ENCODE results near the gene ZNF808. TPM values are rescaled to one million over a fixed set of nuclear protein-coding genes. Genes with fewer than 3 reads are reported as not detected.
A peak's percentile ranks its signal among the peaks of the same experiment; 100 is the strongest.
"Not testable (repeated sequence)": the region's sequence is repeated elsewhere in the genome, so short reads cannot be mapped to it uniquely, and the experiment has no call there.

ZNF808 gene
- total RNA-seq, 1 experiment from 2014 or later: 19.8 TPM

GRCh38 chr19:52590728-52591127 is 63.3 kb downstream of the ZNF808 start:
- H3K9me3 ChIP-seq: peaks cover 22% of the 10 kb centered on the region
- H3K27me3 ChIP-seq (replicated peaks; ENCODE audit: control insufficient read depth, insufficient read depth, low read length): no peaks in the 10 kb centered on the region
- DNase-seq: no peak
- Mint-ChIP-seq H3K4me1 (ENCODE audit: low read depth, unreplicated experiment) (no peaks in the 10 kb centered on the region), H3K9me3 (ENCODE audit: unreplicated experiment) (peaks cover 1% of the 10 kb centered on the region), H3K27me3 (ENCODE audit: insufficient read depth, unreplicated experiment) (no peaks in the 10 kb centered on the region), H3K27ac (ENCODE audit: unreplicated experiment) (no peak overlapping the region), H3K36me3 (ENCODE audit: insufficient read depth, unreplicated experiment) (peaks cover 44% of the 10 kb centered on the region), H3K4me3 (ENCODE audit: unreplicated experiment) (no peak overlapping the region)
- no peak overlapping the region for H3K4me3 ChIP-seq (ENCODE audit: low read depth, low read length)
- POLR2A ChIA-PET: no interaction called here
- CTCF ChIA-PET: no interaction called here
- H3K36me3 ChIP-seq (ENCODE audit: control insufficient read depth, insufficient read depth, low read length): no peaks in the 10 kb centered on the region; the same call in 1 of the 2 replicates
- BruUV-seq (replicated peaks): no TSS peak
- no peak for TF ChIP-seq CTCF (IDR thresholded peaks at IDR 0.05; ENCODE audit: insufficient read depth in 1 of 2, low read depth in 1 of 2, low read length in 1 of 2, severe bottlenecking in 1 of 2, unreplicated experiment in 1 of 2)
- no peaks in the 10 kb centered on the region for H3K4me1 ChIP-seq
- intact Hi-C loops (cut with micrococcal nuclease; ENCODE audit: unreplicated experiment): no loop called here

- no peak overlapping the region for H3K4me3 ChIP-seq (ENCODE audit: low read depth, low read length)
- CTCF ChIA-PET: no interaction called here
Measured at GRCh38 chr19:52592301-52592700, 64.8 kb downstream of the ZNF808 start.

GRCh38 chr19:52593441-52593840 is 66.0 kb downstream of the ZNF808 start:
- H3K27me3 ChIP-seq (replicated peaks; ENCODE audit: control insufficient read depth, insufficient read depth, low read length); DNase-seq; H3K4me1 Mint-ChIP-seq (ENCODE audit: low read depth, unreplicated experiment); H3K27me3 Mint-ChIP-seq (ENCODE audit: insufficient read depth, unreplicated experiment); H3K4me3 ChIP-seq (ENCODE audit: low read depth, low read length); H3K27ac Mint-ChIP-seq (ENCODE audit: unreplicated experiment); intact Hi-C loops (cut with micrococcal nuclease; ENCODE audit: unreplicated experiment); H3K36me3 ChIP-seq (ENCODE audit: control insufficient read depth, insufficient read depth, low read length); BruUV-seq (replicated peaks); POLR2A ChIA-PET; CTCF ChIA-PET; H3K4me3 Mint-ChIP-seq (ENCODE audit: unreplicated experiment); H3K4me1 ChIP-seq: not testable (repeated sequence)
- H3K9me3 ChIP-seq: peaks cover 40% of the 10 kb centered on the region
- Mint-ChIP-seq H3K9me3 (ENCODE audit: unreplicated experiment) (peaks cover 20% of the 10 kb centered on the region), H3K36me3 (ENCODE audit: insufficient read depth, unreplicated experiment) (peaks cover 60% of the 10 kb centered on the region)

More at GRCh38 chr19:52592301-52592700, 64.8 kb downstream of the ZNF808 start:
- H3K36me3 Mint-ChIP-seq (ENCODE audit: insufficient read depth, unreplicated experiment): peaks cover 56% of the 10 kb centered on the region
- no peak overlapping the region for H3K27ac Mint-ChIP-seq (ENCODE audit: unreplicated experiment)
- POLR2A ChIA-PET: no interaction called here
- no peak for TF ChIP-seq CTCF (IDR thresholded peaks at IDR 0.05; ENCODE audit: insufficient read depth in 1 of 2, low read depth in 1 of 2, low read length in 1 of 2, severe bottlenecking in 1 of 2, unreplicated experiment in 1 of 2)
- no TSS peak for BruUV-seq (replicated peaks)
- intact Hi-C loops (cut with micrococcal nuclease; ENCODE audit: unreplicated experiment): no loop called here
- Histone ChIP-seq H3K36me3 (ENCODE audit: control insufficient read depth, insufficient read depth, low read length) (no peaks in the 10 kb centered on the region; the same call in 1 of the 2 replicates), H3K4me1 (no peaks in the 10 kb centered on the region), H3K9me3 (peaks cover 28% of the 10 kb centered on the region), H3K27me3 (replicated peaks; ENCODE audit: control insufficient read depth, insufficient read depth, low read length) (no peaks in the 10 kb centered on the region)
- H3K27me3 Mint-ChIP-seq (ENCODE audit: insufficient read depth, unreplicated experiment): no peaks in the 10 kb centered on the region
- no peak for DNase-seq
- H3K4me3 Mint-ChIP-seq (ENCODE audit: unreplicated experiment): no peak overlapping the region
- peaks cover 17% of the 10 kb centered on the region for H3K9me3 Mint-ChIP-seq (ENCODE audit: unreplicated experiment)
- no peaks in the 10 kb centered on the region for H3K4me1 Mint-ChIP-seq (ENCODE audit: low read depth, unreplicated experiment)

GRCh38 chr19:52599241-52599640 is 71.8 kb downstream of the ZNF808 start:
- peak; percentile 60 to 65 for DNase-seq
- ChIA-PET CTCF (no interaction called here), POLR2A (interaction anchor here (0.6 kb wide), 1 partner anchor 10 kb away, joined by 3 read pairs; no protein-coding TSS in a partner anchor)
- Histone ChIP-seq H3K36me3 (ENCODE audit: control insufficient read depth, insufficient read depth, low read length) (peaks cover 3% of the 10 kb centered on the region), H3K4me3 (ENCODE audit: low read depth, low read length) (no peak overlapping the region), H3K27me3 (replicated peaks; ENCODE audit: control insufficient read depth, insufficient read depth, low read length) (no peaks in the 10 kb centered on the region), H3K4me1 (peaks cover 22% of the 10 kb centered on the region), H3K9me3 (peaks cover 51% of the 10 kb centered on the region)
- Mint-ChIP-seq H3K27me3 (ENCODE audit: insufficient read depth, unreplicated experiment) (no peaks in the 10 kb centered on the region), H3K4me3 (ENCODE audit: unreplicated experiment) (peak overlapping the region; percentile 46), H3K36me3 (ENCODE audit: insufficient read depth, unreplicated experiment) (peaks cover 79% of the 10 kb centered on the region), H3K4me1 (ENCODE audit: low read depth, unreplicated experiment) (peaks cover 19% of the 10 kb centered on the region), H3K9me3 (ENCODE audit: unreplicated experiment) (peaks cover 29% of the 10 kb centered on the region), H3K27ac (ENCODE audit: unreplicated experiment) (peak overlapping the region; percentile 84)
- no TSS peak for BruUV-seq (replicated peaks)
- intact Hi-C loops (cut with micrococcal nuclease; ENCODE audit: unreplicated experiment): no loop called here
- TF ChIP-seq CTCF (IDR thresholded peaks at IDR 0.05; ENCODE audit: insufficient read depth in 1 of 2, low read depth in 1 of 2, low read length in 1 of 2, severe bottlenecking in 1 of 2, unreplicated experiment in 1 of 2): no peak

Measured in Caco-2 (cell line).